Gastrocnemius medialis (tissue), 4 donors: ENCODE results near the gene LINGO1. TPM values are rescaled to one million over a fixed set of nuclear protein-coding genes. Genes with fewer than 3 reads are reported as not detected.

Experiments used
- ATAC-seq, 2 donors: fragments of 150-250 bp; one replicate each; pipeline ENCODE4 v1.9.1; 2016
- DNase-seq, 2 donors: peaks; one replicate each; pipeline ENCODE4 v3.0.0-alpha.2; 2019
- H3K27ac ChIP-seq, 4 donors: fragments of 200-600 bp; sonication (generic); 1 replicate in 1 of 4; 2 replicates in 3 of 4; pipeline ENCODE4 v1.5.1; 2016 to 2018; ENCODE audit warnings: mild to moderate bottlenecking in 2 of 4, moderate library complexity in 1 of 4
- H3K27me3 ChIP-seq, 3 donors: fragments of 200-600 bp; sonication (generic) in 2 of 3; 1 replicate in 1 of 3; 2 replicates in 2 of 3; pipeline versions ENCODE4 v1.5.1 to v1.6.0; 2016 to 2019; ENCODE audit warnings: mild to moderate bottlenecking in 1 of 3, moderate library complexity in 1 of 3
- H3K36me3 ChIP-seq, 2 donors: fragments of 200-600 bp; sonication (generic) in 1 of 2; one replicate each; pipeline ENCODE4 v1.5.1; 2017 to 2018
- H3K4me1 ChIP-seq, 2 donors: fragments of 200-600 bp; sonication (generic) in 1 of 2; one replicate each; pipeline ENCODE4 v1.5.1; 2016 to 2017; ENCODE audit warnings: mild to moderate bottlenecking in 2 of 2
- H3K4me3 ChIP-seq, 4 donors: fragments of 200-600 bp; sonication (generic) in 3 of 4; 1 replicate in 1 of 4; 2 replicates in 3 of 4; pipeline ENCODE4 v1.5.1; 2016 to 2019; ENCODE audit warnings: mild to moderate bottlenecking in 2 of 4
- H3K9me3 ChIP-seq, 3 donors: fragments of 200-600 bp; sonication (generic) in 2 of 3; 1 replicate in 1 of 3; 2 replicates in 2 of 3; pipeline ENCODE4 v1.5.1; 2016 to 2019
- CTCF ChIP-seq, 5 experiments: fragments of 450-650 bp in 3 of 5; fragments of 200-600 bp in 2 of 5; sonication (generic) in 2 of 5; IDR thresholded peaks in 4 of 5; conservative IDR thresholded peaks in 1 of 5; 1 replicate in 4 of 5; 2 replicates in 1 of 5; pipeline ENCODE4 v1.5.1; 2016 to 2019; ENCODE audit warnings: antibody characterized with exemption in 5 of 5, mild to moderate bottlenecking in 3 of 5, moderate library complexity in 3 of 5
- POLR2A ChIP-seq, 2 donors: fragments of 450-650 bp; IDR thresholded peaks; one replicate each; pipeline ENCODE4 v1.6.1; 2017; ENCODE audit warnings: antibody characterized with exemption in 2 of 2, mild to moderate bottlenecking in 2 of 2, moderate library complexity in 2 of 2
- in situ Hi-C, 4 donors: fragments of 200-750 bp; cut with MboI; loops; one replicate each; pipeline versions ENCODE4 v1.15.0 to v1.8.0; 2017; ENCODE audit warnings: low sequenced_read_pairs in 4 of 4
- intact Hi-C: fragments of 100-400 bp; cut with DNase I; formaldehyde crosslinking; loops from one replicate; pipeline ENCODE4 v1.15.1; 2023; ENCODE audit warnings: low total_unique reads
- total RNA-seq, 4 donors: library from RNA; depleted of rRNA; stranded (reverse); fragments of >200 nt; gene quantifications; one replicate each; pipeline versions ENCODE4 v1.1.0 to v1.2.3, GENCODE V29; 2016

Gene LINGO1
- total RNA-seq, 4 donors from 2014 or later, result 0.94 to 12.8 TPM; not detected in 2

DNA sequence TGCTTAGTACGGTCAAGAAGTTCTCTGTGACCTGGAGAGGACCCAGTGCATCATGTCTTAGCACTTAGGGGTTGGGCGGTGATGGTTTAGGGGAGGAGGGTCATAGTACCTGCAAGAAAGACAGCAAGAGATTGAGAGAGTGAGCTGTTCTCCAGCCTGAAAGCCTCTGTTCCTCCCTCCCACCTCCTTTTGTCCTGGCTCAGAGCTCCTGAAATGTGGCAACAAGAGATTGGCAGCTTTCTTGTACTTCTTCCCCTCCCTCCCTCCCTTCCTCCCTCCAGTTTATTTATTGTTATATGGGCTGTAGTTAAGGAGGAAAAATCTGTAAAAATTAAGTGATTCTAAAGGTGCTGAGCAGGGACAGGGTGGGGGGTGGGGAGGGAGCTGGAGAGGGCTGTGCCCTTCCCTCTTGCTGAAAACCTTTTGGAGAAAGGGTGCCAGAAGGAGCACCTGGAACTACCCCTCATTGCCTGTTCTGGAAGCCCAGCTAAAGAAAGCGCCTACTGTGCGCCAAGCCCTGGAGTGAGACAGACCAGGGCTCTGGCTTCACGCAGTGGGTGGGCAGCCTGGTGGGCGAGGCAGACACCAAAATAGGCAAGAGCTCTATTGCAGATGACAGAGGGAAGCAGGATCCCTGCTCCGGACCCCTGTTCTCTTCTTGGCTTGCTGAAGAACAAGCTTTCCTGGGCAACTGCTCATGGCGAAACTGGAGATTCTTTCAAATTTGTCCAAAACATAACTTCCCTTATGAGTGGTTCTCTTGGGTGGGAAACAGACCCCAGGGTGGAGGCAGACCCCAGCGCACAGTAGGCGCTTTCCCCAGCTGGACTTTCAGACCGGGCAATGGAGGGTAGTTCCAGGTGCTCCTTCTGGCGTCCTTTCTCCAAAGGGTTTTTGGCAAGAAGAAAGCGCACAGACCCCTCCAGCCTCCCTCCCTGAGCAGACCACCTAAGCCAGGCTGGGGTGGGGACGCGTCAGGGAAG lies 35.6 kb downstream of the LINGO1 start:
- Histone ChIP-seq H3K4me3 (no peak overlapping the region), H3K9me3 (no peaks in the 10 kb centered on the region), H3K27me3 (no peaks in the 10 kb centered on the region), H3K36me3 (no peaks in the 10 kb centered on the region), H3K4me1 (no peaks in the 10 kb centered on the region), H3K27ac (no peak overlapping the region)
- no peak for TF ChIP-seq POLR2A (IDR thresholded peaks at IDR 0.05)
- TF ChIP-seq CTCF (IDR thresholded peaks at IDR 0.05 in 4 of 5, conservative IDR thresholded peaks at IDR 0.05 in 1 of 5), result no peak
- no peak for DNase-seq
- ATAC-seq, result no peak
- in situ Hi-C loops, result no loop called here
- intact Hi-C loops, result no loop called here

- intact Hi-C loops, result no loop called here
- no peak for DNase-seq
- ATAC-seq, result no peak
Measured at GRCh38 chr15:77595231-77595630, 37.5 kb downstream of the LINGO1 start.

DNA sequence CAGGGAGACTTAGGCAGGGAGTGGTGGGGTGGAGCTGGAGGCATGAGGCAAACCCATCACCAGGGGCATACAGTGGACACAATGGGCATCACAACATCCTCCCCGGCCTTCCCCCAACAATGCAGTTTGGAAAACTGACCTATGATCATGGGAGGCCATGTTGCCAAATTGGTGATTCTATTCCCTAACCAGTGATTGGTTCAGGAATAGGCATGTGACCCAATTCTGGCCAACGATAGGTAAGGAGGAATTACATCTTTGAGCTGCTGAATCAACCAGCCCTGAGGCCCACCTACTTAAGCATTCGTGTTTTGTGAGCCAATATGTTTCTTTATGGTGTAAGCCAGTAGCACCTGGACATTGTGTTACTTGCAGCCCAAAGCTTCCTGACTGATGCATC lies 40.0 kb downstream of the LINGO1 start:
- ATAC-seq (no peak), DNase-seq (no peak)
- Histone ChIP-seq H3K9me3 (no peaks in the 10 kb centered on the region), H3K27me3 (no peaks in the 10 kb centered on the region), H3K4me3 (no peak overlapping the region), H3K4me1 (no peaks in the 10 kb centered on the region), H3K36me3 (no peaks in the 10 kb centered on the region), H3K27ac (no peak overlapping the region)
- intact Hi-C loops, result no loop called here
- TF ChIP-seq CTCF (IDR thresholded peaks at IDR 0.05 in 4 of 5, conservative IDR thresholded peaks at IDR 0.05 in 1 of 5) (no peak), POLR2A (IDR thresholded peaks at IDR 0.05) (no peak)
- in situ Hi-C loops, result no loop called here

More at GRCh38 chr15:77595231-77595630, 37.5 kb downstream of the LINGO1 start:
- Histone ChIP-seq H3K27me3 (no peaks in the 10 kb centered on the region), H3K4me1 (no peaks in the 10 kb centered on the region), H3K27ac (no peak overlapping the region), H3K36me3 (no peaks in the 10 kb centered on the region), H3K4me3 (no peak overlapping the region), H3K9me3 (no peaks in the 10 kb centered on the region)
- in situ Hi-C loops, result no loop called here
- TF ChIP-seq POLR2A (IDR thresholded peaks at IDR 0.05) (no peak), CTCF (IDR thresholded peaks at IDR 0.05 in 4 of 5, conservative IDR thresholded peaks at IDR 0.05 in 1 of 5) (no peak)

DNA sequence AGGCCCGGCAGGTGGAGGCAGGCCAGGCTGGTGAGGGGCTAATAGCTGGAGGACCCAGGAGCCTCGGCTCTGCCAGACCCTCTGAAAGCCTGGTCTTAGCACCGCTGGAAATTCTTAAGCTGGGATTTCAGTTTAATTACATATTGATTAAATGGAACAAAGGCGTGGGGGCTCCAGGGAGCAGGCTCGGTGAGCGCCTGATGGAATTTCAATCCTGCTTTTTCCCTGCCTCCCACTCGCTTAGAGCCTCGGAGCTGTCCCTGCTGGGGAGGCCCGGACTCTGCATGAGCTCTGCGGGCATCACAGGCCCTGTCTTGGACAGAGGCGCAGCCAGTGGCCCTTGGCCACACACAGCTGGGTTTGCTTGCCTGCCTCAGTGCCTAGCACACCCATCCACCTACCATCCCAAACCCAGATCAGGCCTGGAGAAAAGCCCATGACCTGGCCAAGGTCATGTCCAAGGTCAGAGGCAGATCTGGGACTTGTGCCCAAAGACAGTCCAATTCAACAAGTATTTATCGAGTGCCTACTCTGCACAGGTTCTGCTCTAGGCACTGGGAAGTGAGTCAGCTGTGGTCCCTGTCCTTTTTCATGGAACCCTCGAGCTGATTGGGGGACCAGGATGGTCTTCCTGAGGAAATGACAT lies 40.6 kb downstream of the LINGO1 start:
- no peaks in the 10 kb centered on the region for H3K36me3 ChIP-seq
- H3K27me3 ChIP-seq, result no peaks in the 10 kb centered on the region
- ATAC-seq (no peak), DNase-seq (no peak)
- intact Hi-C loops, result no loop called here
- no peak overlapping the region for H3K27ac ChIP-seq
- in situ Hi-C loops, result no loop called here
- no peak overlapping the region for H3K4me3 ChIP-seq
- H3K9me3 ChIP-seq, result no peaks in the 10 kb centered on the region
- TF ChIP-seq CTCF (IDR thresholded peaks at IDR 0.05 in 4 of 5, conservative IDR thresholded peaks at IDR 0.05 in 1 of 5) (no peak), POLR2A (IDR thresholded peaks at IDR 0.05) (no peak)
- no peaks in the 10 kb centered on the region for H3K4me1 ChIP-seq
